Measurements from ENCODE around the gene ERICH6. TPM values are rescaled to one million over a fixed set of nuclear protein-coding genes. Genes with fewer than 3 reads are reported as not detected.

The ERICH6 gene
- total and polyA plus RNA-seq, 2 donors (not counting 3 experiments of a cell fraction or from before 2014, with no cell fraction given): not detected

DNA sequence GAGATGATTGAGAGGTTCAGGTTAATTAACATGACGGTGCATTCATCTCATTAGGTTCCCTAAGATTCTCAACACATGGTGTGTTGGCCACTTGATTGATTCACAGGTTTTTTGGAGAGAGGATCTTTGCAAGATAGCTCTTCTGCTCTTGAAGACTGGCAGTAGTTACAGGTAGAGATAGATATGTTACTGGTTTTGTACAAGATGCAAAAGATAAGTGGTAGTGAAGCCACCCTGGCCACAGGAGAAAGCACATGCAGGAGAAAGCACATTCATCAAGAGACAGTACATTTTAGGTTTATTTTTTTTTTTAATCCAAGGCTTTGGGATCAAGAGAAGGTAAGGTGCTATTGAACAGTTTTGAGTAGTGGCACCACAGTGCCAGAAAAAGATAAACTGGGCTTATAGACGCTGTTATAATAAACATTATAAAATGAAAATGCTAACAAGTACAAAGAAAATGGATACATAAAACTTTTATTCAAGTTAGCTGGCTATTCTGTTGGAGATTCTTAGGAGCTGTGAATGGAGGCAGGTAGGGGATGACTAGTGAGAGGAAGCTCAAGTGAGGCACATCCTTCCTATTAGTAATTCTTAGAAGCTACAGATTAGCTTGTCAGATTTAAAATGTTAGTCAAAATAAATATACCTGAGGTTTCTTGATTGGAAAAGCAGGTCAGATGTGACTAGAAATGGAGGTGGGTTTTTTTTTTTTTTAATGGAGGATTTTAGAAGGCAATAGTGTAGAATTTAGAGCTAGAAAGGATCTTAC, 89.8 kb downstream of the ERICH6 start:
- CTCF ChIA-PET: interaction anchor here (0.7 to 1.3 kb wide), 3 partner anchors 11 to 149 kb away, joined by 3 to 5 read pairs (median 3); partner anchors contain the start of genes SELENOT and SIAH2

More for the DNA sequence above, 89.8 kb downstream of the ERICH6 start:
- peak overlapping the region in 1 of 3 experiments; percentile 16 for H3K4me3 ChIP-seq (replicated peaks in 1 of 3; ENCODE audit: insufficient read depth in 1 of 3, low read depth in 1 of 3, low read length in 3 of 3)
- intact Hi-C loops (cut with micrococcal nuclease): loop anchor here (1.0 kb wide), 1 partner anchor 11 kb away; the partner anchor contains the start of gene SELENOT
- BruUV-seq (replicated peaks): no TSS peak
- no peaks in the 10 kb centered on the region for H3K9me3 ChIP-seq (replicated peaks; ENCODE audit: control insufficient read depth, insufficient read depth, low read length)
- H4K20me1 ChIP-seq (replicated peaks; ENCODE audit: control insufficient read depth, extremely low read depth, insufficient read depth, low read length): peaks cover 5% of the 10 kb centered on the region
- no peaks in the 10 kb centered on the region for H3K27me3 ChIP-seq (ENCODE audit: control insufficient read depth in 2 of 2, insufficient read depth in 2 of 2, low read length in 2 of 2)
- dilution Hi-C loops (cut with MboI; ENCODE audit: extremely low pct_ligation_motif_present, low sequenced_read_pairs): no loop called here
- H2AFZ ChIP-seq (ENCODE audit: low read depth, low read length): no peak overlapping the region
- H3K27ac ChIP-seq (ENCODE audit: insufficient read depth, low read depth, low read length): peak overlapping the region; percentile 11
- POLR2A ChIA-PET: no interaction called here
- peaks cover 79% of the 10 kb centered on the region for H3K79me2 ChIP-seq (ENCODE audit: control insufficient read depth, insufficient read depth, low read length)
- FAIRE-seq (no peak), DNase-seq (ENCODE audit: low read depth, low spot score) (peak; percentile 32)
- H3K4me1 ChIP-seq (ENCODE audit: control insufficient read depth, extremely low read depth, insufficient read depth, low read length): peaks cover 18% of the 10 kb centered on the region
- no peak for TF ChIP-seq EZH2 (IDR thresholded peaks at IDR 0.05; ENCODE audit: borderline replicate concordance, low read depth, low read length, severe bottlenecking)
- TF ChIP-seq JUN (IDR thresholded peaks at IDR 0.05; ENCODE audit: borderline replicate concordance, insufficient read depth, insufficient read length, low read depth): peak; percentile 37
- TF ChIP-seq, protein P1, sequence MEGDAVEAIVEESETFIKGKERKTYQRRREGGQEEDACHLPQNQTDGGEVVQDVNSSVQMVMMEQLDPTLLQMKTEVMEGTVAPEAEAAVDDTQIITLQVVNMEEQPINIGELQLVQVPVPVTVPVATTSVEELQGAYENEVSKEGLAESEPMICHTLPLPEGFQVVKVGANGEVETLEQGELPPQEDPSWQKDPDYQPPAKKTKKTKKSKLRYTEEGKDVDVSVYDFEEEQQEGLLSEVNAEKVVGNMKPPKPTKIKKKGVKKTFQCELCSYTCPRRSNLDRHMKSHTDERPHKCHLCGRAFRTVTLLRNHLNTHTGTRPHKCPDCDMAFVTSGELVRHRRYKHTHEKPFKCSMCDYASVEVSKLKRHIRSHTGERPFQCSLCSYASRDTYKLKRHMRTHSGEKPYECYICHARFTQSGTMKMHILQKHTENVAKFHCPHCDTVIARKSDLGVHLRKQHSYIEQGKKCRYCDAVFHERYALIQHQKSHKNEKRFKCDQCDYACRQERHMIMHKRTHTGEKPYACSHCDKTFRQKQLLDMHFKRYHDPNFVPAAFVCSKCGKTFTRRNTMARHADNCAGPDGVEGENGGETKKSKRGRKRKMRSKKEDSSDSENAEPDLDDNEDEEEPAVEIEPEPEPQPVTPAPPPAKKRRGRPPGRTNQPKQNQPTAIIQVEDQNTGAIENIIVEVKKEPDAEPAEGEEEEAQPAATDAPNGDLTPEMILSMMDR (IDR thresholded peaks at IDR 0.05; ENCODE audit: extremely low read depth in 1 of 2, insufficient read depth in 1 of 2, low read depth in 1 of 2, low read length in 2 of 2): no peak
- TF ChIP-seq FOS (IDR thresholded peaks at IDR 0.05; ENCODE audit: borderline replicate concordance, insufficient read depth, low read length): peak; percentile 52
- TF ChIP-seq GATA2 (IDR thresholded peaks at IDR 0.05; ENCODE audit: insufficient read depth, insufficient read length, low read depth, low read length): peak; percentile 22
- H3K9ac ChIP-seq (replicated peaks; ENCODE audit: extremely low read depth, insufficient read depth, low read length): no peak overlapping the region
- H3K9me1 ChIP-seq (replicated peaks; ENCODE audit: control insufficient read depth, extremely low read depth, insufficient read depth, low read length): no peaks in the 10 kb centered on the region
- H3K36me3 ChIP-seq (ENCODE audit: control insufficient read depth in 2 of 2, extremely low read depth in 1 of 2, insufficient read depth in 2 of 2, low read length in 2 of 2): no peaks in the 10 kb centered on the region
- H3K4me2 ChIP-seq (ENCODE audit: insufficient read depth, low read length): peak overlapping the region; percentile 57
